NAMALWA (cell line): ENCODE data around the gene AUTS2.
"Not testable (repeated sequence)": the region's sequence is repeated elsewhere in the genome, so short reads cannot be mapped to it uniquely, and the experiment has no call there.

Experiments used
- DNase-seq: peaks from one replicate; pipeline ENCODE4 v3.0.0-alpha.2; 2015; ENCODE audit warnings: low spot score

Gene AUTS2

GRCh38 chr7:70578131-70578530, 979.9 kb downstream of the AUTS2 start:
- DNase-seq: no peak

- DNase-seq: no peak
Observed at GRCh38 chr7:70579397-70580097, 981.3 kb downstream of the AUTS2 start.

- DNase-seq: no peak
Observed at GRCh38 chr7:70580161-70580560, 981.9 kb downstream of the AUTS2 start.

GRCh38 chr7:70582927-70583895, 984.9 kb downstream of the AUTS2 start:
- no peak for DNase-seq

GRCh38 chr7:70583965-70584883, 985.9 kb downstream of the AUTS2 start:
- no peak for DNase-seq

- DNase-seq: peak; percentile 11
Observed at GRCh38 chr7:70585071-70585470, 986.8 kb downstream of the AUTS2 start.

GRCh38 chr7:70586822-70587221, 988.5 kb downstream of the AUTS2 start:
- no peak for DNase-seq

GRCh38 chr7:70587739-70588138, 989.5 kb downstream of the AUTS2 start:
- no peak for DNase-seq

- DNase-seq: no peak
Observed at GRCh38 chr7:70588191-70588921, 990.1 kb downstream of the AUTS2 start.

GRCh38 chr7:70589010-70589409, 990.7 kb downstream of the AUTS2 start:
- DNase-seq: no peak

- DNase-seq: no peak
Observed at GRCh38 chr7:70589590-70589989, 991.3 kb downstream of the AUTS2 start.

GRCh38 chr7:70590126-70590854, 992.0 kb downstream of the AUTS2 start:
- no peak for DNase-seq

- DNase-seq: no peak
Observed at GRCh38 chr7:70591643-70592042, 993.4 kb downstream of the AUTS2 start.

- DNase-seq: no peak
Observed at GRCh38 chr7:70592171-70592570, 993.9 kb downstream of the AUTS2 start.

- no peak for DNase-seq
Observed at GRCh38 chr7:70594170-70594569, 995.9 kb downstream of the AUTS2 start.

GRCh38 chr7:70594885-70595284, 996.6 kb downstream of the AUTS2 start:
- DNase-seq: not testable (repeated sequence)

GRCh38 chr7:70595370-70595754, 997.1 kb downstream of the AUTS2 start:
- no peak for DNase-seq

GRCh38 chr7:70595755-70596597, 997.7 kb downstream of the AUTS2 start:
- DNase-seq: no peak

- DNase-seq: no peak
Observed at GRCh38 chr7:70596598-70596913, 998.3 kb downstream of the AUTS2 start.

GRCh38 chr7:70597066-70597465, 998.8 kb downstream of the AUTS2 start:
- no peak for DNase-seq
